Measurements from ENCODE around the gene NT5C3A. TPM values are rescaled to one million over a fixed set of nuclear protein-coding genes. Genes with fewer than 3 reads are reported as not detected.

Gene NT5C3A
- total and polyA plus RNA-seq, 2 experiments from 2014 or later: 28.5 to 45.8 TPM

DNA sequence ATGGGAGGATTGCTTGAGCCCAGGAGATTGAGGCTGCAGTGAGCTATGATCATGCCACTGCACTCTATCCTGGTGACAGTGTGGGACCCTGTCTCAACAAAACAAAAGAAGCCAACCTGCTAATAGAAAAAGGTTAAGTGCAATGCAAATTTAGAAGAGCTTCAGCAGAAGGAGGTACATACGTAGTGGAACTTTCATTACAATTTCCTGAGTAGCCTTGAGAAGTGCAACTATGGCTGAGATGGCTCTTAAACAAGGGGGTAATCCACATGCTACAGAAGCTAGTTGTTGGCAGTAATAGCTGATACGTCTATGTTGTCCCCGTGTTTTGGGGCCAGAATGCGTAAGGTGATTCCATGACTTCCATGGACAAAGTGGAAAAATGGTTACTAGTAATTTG is 10.7 kb upstream of the NT5C3A start:
- Mint-ChIP-seq H3K27me3 (ENCODE audit: insufficient read depth, low read depth, poor library complexity) (peaks cover 2% of the 10 kb centered on the region), H3K36me3 (ENCODE audit: low read depth) (peaks cover 19% of the 10 kb centered on the region; the same call in 2 of the 3 replicates), H3K4me3 (no peak overlapping the region), H3K4me1 (peaks cover 15% of the 10 kb centered on the region), H3K9me3 (peaks cover 40% of the 10 kb centered on the region), H3K27ac (no peak overlapping the region)
- Histone ChIP-seq H2AFZ (no peak overlapping the region), H4K20me1 (replicated peaks; ENCODE audit: insufficient read depth) (no peaks in the 10 kb centered on the region), H3K4me2 (no peak overlapping the region), H3K79me2 (replicated peaks; ENCODE audit: insufficient read depth) (no peaks in the 10 kb centered on the region), H3K27me3 (ENCODE audit: insufficient read depth) (no peaks in the 10 kb centered on the region), H3K36me3 (ENCODE audit: insufficient read depth) (no peaks in the 10 kb centered on the region), H3K4me3 (no peak overlapping the region), H3F3A (replicated peaks; ENCODE audit: low read depth) (no peaks in the 10 kb centered on the region), H3K9me2 (ENCODE audit: insufficient read depth) (no peaks in the 10 kb centered on the region), H3K27ac (ENCODE audit: low read depth) (no peak overlapping the region), H3K4me1 (ENCODE audit: insufficient read depth) (peaks cover 19% of the 10 kb centered on the region; the same call in 1 of the 2 replicates)
- TF ChIP-seq ZNF331 (CRISPR knock-in tag; IDR thresholded peaks at IDR 0.05; ENCODE audit: low read depth): no peak
- DNase-seq (ENCODE audit: low spot score) (no peak), ATAC-seq (no peak)

DNA sequence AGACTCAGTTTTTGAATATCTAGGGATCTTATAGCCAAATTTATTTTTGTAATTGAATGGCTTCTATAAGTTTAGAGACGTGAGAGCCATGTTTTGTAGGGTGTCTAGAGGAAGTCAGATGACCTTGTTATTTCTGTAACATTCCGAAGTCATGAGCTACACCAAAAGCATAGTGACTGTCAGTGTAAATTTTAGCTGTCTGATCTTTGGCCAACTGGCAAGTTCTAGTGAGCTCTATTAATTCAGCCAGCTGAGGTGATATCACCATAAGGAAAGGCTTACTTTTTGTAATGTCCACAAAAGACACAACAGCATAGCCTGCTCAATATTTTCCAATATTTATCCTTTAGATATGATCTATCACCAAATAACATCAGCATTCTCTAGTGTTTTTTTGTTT is 9.9 kb upstream of the NT5C3A start:
- H3K4me1 Mint-ChIP-seq: peaks cover 15% of the 10 kb centered on the region
- Histone ChIP-seq H3K36me3 (ENCODE audit: insufficient read depth) (no peaks in the 10 kb centered on the region), H3F3A (replicated peaks; ENCODE audit: low read depth) (no peaks in the 10 kb centered on the region), H2AFZ (no peak overlapping the region), H3K4me2 (no peak overlapping the region), H3K4me1 (ENCODE audit: insufficient read depth) (peaks cover 18% of the 10 kb centered on the region; the same call in 1 of the 2 replicates), H3K9me2 (ENCODE audit: insufficient read depth) (no peaks in the 10 kb centered on the region), H4K20me1 (replicated peaks; ENCODE audit: insufficient read depth) (no peaks in the 10 kb centered on the region), H3K79me2 (replicated peaks; ENCODE audit: insufficient read depth) (no peaks in the 10 kb centered on the region), H3K27ac (ENCODE audit: low read depth) (no peak overlapping the region), H3K27me3 (ENCODE audit: insufficient read depth) (no peaks in the 10 kb centered on the region), H3K4me3 (no peak overlapping the region)
- ATAC-seq: no peak
- no peak overlapping the region for H3K4me3 Mint-ChIP-seq
- no peak for DNase-seq (ENCODE audit: low spot score)
- no peak overlapping the region for H3K27ac Mint-ChIP-seq
- peaks cover 19% of the 10 kb centered on the region; the same call in 2 of the 3 replicates for H3K36me3 Mint-ChIP-seq (ENCODE audit: low read depth)
- peaks cover 40% of the 10 kb centered on the region for H3K9me3 Mint-ChIP-seq
- H3K27me3 Mint-ChIP-seq (ENCODE audit: insufficient read depth, low read depth, poor library complexity): peaks cover 2% of the 10 kb centered on the region
- no peak for TF ChIP-seq JUNB (IDR thresholded peaks at IDR 0.05; ENCODE audit: unreplicated experiment)
- TF ChIP-seq STAT1 (IDR thresholded peaks at IDR 0.05; ENCODE audit: unreplicated experiment): no peak
- no peak for TF ChIP-seq CTCF (conservative IDR thresholded peaks at IDR 0.05; ENCODE audit: low read depth in 2 of 2)
- no peak for TF ChIP-seq POLR2AphosphoS5 (IDR thresholded peaks at IDR 0.05; ENCODE audit: low read depth)
- no peak for TF ChIP-seq ZNF331 (CRISPR knock-in tag; IDR thresholded peaks at IDR 0.05; ENCODE audit: low read depth)
- TF ChIP-seq EZH2phosphoT487 (IDR thresholded peaks at IDR 0.05; ENCODE audit: unreplicated experiment): no peak
- no peak for TF ChIP-seq REST (IDR thresholded peaks at IDR 0.05; ENCODE audit: unreplicated experiment)
- no peak for TF ChIP-seq ZNF462 (CRISPR knock-in tag; IDR thresholded peaks at IDR 0.05)
- no peak for TF ChIP-seq NANOG (IDR thresholded peaks at IDR 0.05; ENCODE audit: borderline replicate concordance)
- TF ChIP-seq ZNF114 (CRISPR knock-in tag; IDR thresholded peaks at IDR 0.05): no peak
- TF ChIP-seq EZH2 (IDR thresholded peaks at IDR 0.05; ENCODE audit: low read depth, unreplicated experiment): no peak

All from GM23338 (cell line).